HEK293T (cell line): ENCODE results near the gene MAD1L1.
"Not testable (repeated sequence)": the region's sequence is repeated elsewhere in the genome, so short reads cannot be mapped to it uniquely, and the experiment has no call there.

Experiments
- CTCF ChIA-PET: fragments of 350-600 bp; formaldehyde crosslinking; extraction: SDS; loops from one replicate; lab custom pipeline; 2021; ENCODE audit warnings: antibody characterized with exemption, inconsistent platforms; lab: Yijun Ruan, JAX
- POLR2A ChIA-PET: fragments of 350-600 bp; formaldehyde crosslinking; extraction: SDS; loops from one replicate; lab custom pipeline; 2020; ENCODE audit warnings: antibody characterized with exemption, inconsistent platforms; lab: Yijun Ruan, JAX
- DNase-seq: peaks from one replicate; pipeline ENCODE4 v3.0.0; 2012; ENCODE audit warnings: mixed read lengths; ENCODE audit errors: extremely low spot score
- ARNT ChIP-seq: fragments of 450-650 bp; IDR thresholded peaks from 2 replicates; pipeline ENCODE4 v1.6.1; 2017; ENCODE audit warnings: mild to moderate bottlenecking
- BHLHE40 ChIP-seq: fragments of 450-650 bp; IDR thresholded peaks from 2 replicates; pipeline ENCODE4 v1.6.1; 2016; ENCODE audit warnings: mild to moderate bottlenecking, moderate library complexity, borderline replicate concordance
- CTBP1 ChIP-seq: fragments of 450-650 bp; IDR thresholded peaks from 2 replicates; pipeline ENCODE4 v1.6.1; 2016; ENCODE audit warnings: borderline replicate concordance
- ELF4 ChIP-seq: fragments of 450-650 bp; IDR thresholded peaks from 2 replicates; pipeline ENCODE4 v1.6.1; 2017; ENCODE audit warnings: antibody characterized with exemption
- FOXA1 ChIP-seq: fragments of 450-650 bp; IDR thresholded peaks from 2 replicates; pipeline ENCODE4 v1.6.1; 2016; ENCODE audit warnings: mild to moderate bottlenecking
- FOXK2 ChIP-seq: fragments of 450-650 bp; IDR thresholded peaks from 2 replicates; pipeline ENCODE4 v1.6.1; 2016; ENCODE audit warnings: mild to moderate bottlenecking
- FOXM1 ChIP-seq: fragments of 450-650 bp; IDR thresholded peaks from 2 replicates; pipeline ENCODE4 v1.6.1; 2017; ENCODE audit warnings: mild to moderate bottlenecking, borderline replicate concordance
- HDGF ChIP-seq: fragments of 450-650 bp; IDR thresholded peaks from 2 replicates; pipeline ENCODE4 v1.6.1; 2017; ENCODE audit warnings: antibody characterized with exemption, borderline replicate concordance
- L3MBTL2 ChIP-seq: fragments of 450-650 bp; conservative IDR thresholded peaks from 2 replicates; pipeline ENCODE4 v1.6.1; 2016; ENCODE audit warnings: mild to moderate bottlenecking
- LEF1 ChIP-seq: fragments of 450-650 bp; IDR thresholded peaks from 2 replicates; pipeline ENCODE4 v1.6.1; 2017; ENCODE audit warnings: mild to moderate bottlenecking, borderline replicate concordance
- NFRKB ChIP-seq: fragments of 450-650 bp; IDR thresholded peaks from 2 replicates; pipeline ENCODE4 v1.6.1; 2016; ENCODE audit warnings: mild to moderate bottlenecking, moderate library complexity
- PKNOX1 ChIP-seq: fragments of 450-650 bp; IDR thresholded peaks from 2 replicates; pipeline ENCODE4 v1.6.1; 2016
- SP1 ChIP-seq: fragments of 450-650 bp; IDR thresholded peaks from 2 replicates; pipeline ENCODE4 v1.6.1; 2017
- SUZ12 ChIP-seq: fragments of 450-650 bp; IDR thresholded peaks from 2 replicates; pipeline ENCODE4 v1.6.1; 2016; ENCODE audit warnings: mild to moderate bottlenecking
- TARDBP ChIP-seq: fragments of 450-650 bp; IDR thresholded peaks from 2 replicates; pipeline ENCODE4 v1.6.1; 2016
- ZNF384 ChIP-seq: fragments of 450-650 bp; IDR thresholded peaks from 2 replicates; pipeline ENCODE4 v1.6.1; 2016

The MAD1L1 gene

GRCh38 chr7:2164646-2165045 is 68.1 kb downstream of the MAD1L1 start:
- ChIA-PET CTCF (no interaction called here), POLR2A (no interaction called here)
- no peak for DNase-seq
- TF ChIP-seq ARNT: no peak
- no peak for TF ChIP-seq CTBP1
- TF ChIP-seq FOXK2: no peak
- TF ChIP-seq L3MBTL2: no peak
- TF ChIP-seq PKNOX1: no peak
- TF ChIP-seq SUZ12: no peak
- TF ChIP-seq HDGF: no peak

DNA sequence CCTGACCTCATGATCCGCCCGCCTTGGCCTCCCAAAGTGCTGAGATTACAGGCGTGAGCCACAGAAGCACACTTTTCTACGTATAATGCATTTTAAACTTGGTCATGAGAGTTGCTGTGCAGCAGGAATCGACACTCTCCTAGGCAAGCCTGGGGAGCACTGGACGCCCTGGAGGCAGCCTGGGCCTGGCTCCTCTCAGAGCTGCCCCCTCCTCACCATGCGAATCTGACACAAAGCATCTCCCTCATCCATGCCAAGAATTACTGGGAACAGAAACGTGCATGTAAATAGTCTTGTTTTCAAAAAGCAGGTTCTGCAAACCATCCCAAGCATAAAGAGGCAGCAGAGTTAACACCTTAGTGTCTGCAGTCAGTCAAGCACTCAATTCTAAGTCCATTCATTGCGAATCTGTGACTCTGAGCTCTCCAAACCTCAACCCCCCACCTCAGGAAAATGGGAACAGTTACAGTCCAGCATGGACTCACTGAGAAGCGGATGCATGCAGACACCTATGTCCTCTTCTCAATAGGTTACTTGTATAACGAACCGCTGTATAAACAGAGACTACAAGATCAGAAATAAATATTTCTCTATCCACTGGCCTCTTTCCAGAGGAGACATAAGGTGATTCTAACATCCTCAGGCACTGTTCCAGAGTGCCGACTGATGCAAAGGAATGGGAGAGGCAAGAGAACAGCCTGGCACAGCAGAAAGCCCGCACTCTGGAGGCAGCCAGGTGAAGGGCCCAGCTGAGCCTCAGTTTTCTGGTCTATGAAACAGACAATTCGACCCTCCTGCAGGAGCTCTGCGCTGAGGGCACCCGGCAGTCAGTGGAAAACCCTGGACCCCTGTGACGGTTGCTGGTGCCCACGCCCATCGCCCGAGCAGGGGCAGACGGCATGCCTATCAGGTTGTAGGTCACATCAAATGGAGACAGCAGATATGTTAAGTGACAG is 68.9 kb downstream of the MAD1L1 start:
- POLR2A ChIA-PET: interaction anchor here (0.9 kb wide), 1 partner anchor 190 kb away, joined by 3 read pairs; the partner anchor contains the start of gene EIF3B
- TF ChIP-seq FOXK2 (no peak), L3MBTL2 (no peak), TARDBP (no peak), ZNF384 (no peak), HDGF (no peak), FOXM1 (no peak), NFRKB (no peak), CTBP1 (no peak), FOXA1 (no peak), ELF4 (no peak), LEF1 (no peak), ARNT (no peak), PKNOX1 (no peak), BHLHE40 (no peak), SP1 (no peak)
- no peak for DNase-seq
- CTCF ChIA-PET: no interaction called here

- POLR2A ChIA-PET: no interaction called here
- no peak for TF ChIP-seq SUZ12
- TF ChIP-seq BHLHE40: no peak
- no peak for TF ChIP-seq TARDBP
- no peak for TF ChIP-seq ELF4
- TF ChIP-seq FOXK2: no peak
- no peak for TF ChIP-seq NFRKB
- TF ChIP-seq SP1: no peak
- no peak for TF ChIP-seq ZNF384
- no peak for TF ChIP-seq L3MBTL2
- TF ChIP-seq HDGF: no peak
- no peak for TF ChIP-seq LEF1
- no peak for TF ChIP-seq FOXM1
- no peak for DNase-seq
- CTCF ChIA-PET: no interaction called here
Measured at GRCh38 chr7:2162959-2163358, 69.8 kb downstream of the MAD1L1 start.

DNA sequence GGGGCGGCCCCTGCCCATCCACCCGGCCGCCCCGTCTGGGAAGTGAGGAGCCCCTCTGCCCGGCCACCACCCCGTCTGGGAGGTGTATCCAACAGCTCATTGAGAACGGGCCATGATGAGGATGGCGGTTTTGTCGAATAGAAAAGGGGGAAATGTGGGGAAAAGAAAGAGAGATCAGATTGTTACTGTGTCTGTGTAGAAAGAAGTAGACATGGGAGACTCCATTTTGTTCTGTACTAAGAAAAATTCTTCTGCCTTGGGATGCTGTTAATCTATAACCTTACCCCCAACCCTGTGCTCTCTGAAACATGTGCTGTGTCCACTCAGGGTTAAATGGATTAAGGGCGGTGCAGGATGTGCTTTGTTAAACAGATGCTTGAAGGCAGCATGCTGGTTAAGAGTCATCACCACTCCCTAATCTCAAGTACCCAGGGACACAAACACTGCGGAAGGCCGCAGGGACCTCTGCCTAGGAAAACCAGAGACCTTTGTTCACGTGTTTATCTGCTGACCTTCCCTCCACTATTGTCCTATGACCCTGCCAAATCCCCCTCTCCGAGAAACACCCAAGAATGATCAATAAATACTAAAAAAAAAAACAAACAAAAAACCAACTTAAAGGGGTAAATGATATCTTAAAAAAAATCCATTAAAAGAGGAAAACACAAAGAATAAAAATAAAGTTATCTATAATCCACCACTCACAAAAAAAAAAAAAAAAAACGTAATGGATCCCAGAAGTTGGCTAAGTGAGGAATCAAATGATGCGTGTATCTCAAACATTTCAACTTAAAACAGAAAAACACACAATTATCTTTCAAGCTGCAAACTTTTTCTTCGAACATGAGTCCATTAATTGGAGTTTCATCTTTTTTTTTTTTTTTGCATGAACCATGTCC is 70.5 kb downstream of the MAD1L1 start:
- DNase-seq, CTCF ChIA-PET, POLR2A ChIA-PET: not testable (repeated sequence)
- TF ChIP-seq ZNF384: peak; percentile 55; the same call in 1 of the 2 replicates

DNA sequence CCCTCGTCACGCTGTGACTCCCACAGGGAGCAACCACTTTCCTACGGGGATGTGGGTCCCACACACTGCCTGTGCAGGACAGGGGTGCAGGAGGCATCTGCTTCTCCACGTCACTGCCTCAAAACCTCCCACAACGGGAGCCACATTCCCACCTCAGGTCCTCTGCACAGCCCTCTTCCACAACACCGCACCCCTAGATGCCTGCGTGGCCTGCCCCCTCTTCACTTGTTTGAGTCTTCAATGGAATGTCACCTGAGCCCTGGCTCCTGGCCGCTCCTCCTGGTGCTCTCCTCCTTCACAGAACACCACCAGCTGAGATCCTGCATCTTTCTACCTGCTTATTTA is 73.6 kb downstream of the MAD1L1 start:
- POLR2A ChIA-PET: no interaction called here
- no peak for TF ChIP-seq CTBP1
- TF ChIP-seq FOXM1: no peak
- no peak for TF ChIP-seq ARNT
- TF ChIP-seq BHLHE40: no peak
- no peak for TF ChIP-seq FOXK2
- TF ChIP-seq ZNF384: no peak
- no peak for TF ChIP-seq SUZ12
- no peak for TF ChIP-seq NFRKB
- TF ChIP-seq LEF1: no peak
- no peak for TF ChIP-seq FOXA1
- no peak for TF ChIP-seq ELF4
- TF ChIP-seq PKNOX1: no peak
- no peak for TF ChIP-seq HDGF
- no peak for TF ChIP-seq TARDBP
- TF ChIP-seq L3MBTL2: no peak
- TF ChIP-seq SP1: no peak
- CTCF ChIA-PET: no interaction called here
- no peak for DNase-seq
